ENCODE results near the gene DPY19L3.
"Not testable (repeated sequence)": the region's sequence is repeated elsewhere in the genome, so short reads cannot be mapped to it uniquely, and the experiment has no call there.

DNA sequence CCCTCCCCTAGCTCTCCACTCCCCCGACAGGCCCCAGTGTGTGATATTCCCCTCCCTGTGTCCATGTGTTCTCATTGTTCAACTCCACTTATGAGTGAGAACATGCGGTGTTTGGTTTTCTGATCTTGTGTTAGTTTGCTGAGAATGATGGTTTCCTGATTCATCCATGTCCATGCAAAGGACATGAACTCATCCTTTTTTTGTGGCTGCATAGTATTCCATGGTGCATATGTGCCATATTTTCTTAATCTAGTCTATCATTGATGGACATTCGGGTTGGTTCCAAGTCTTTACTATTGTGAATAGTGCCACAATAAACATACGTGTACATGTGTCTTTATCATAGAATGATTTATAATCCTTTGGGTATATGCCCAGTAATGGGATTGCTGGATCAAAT lies 106.9 kb downstream of the DPY19L3 start:
- TF ChIP-seq, protein P1, sequence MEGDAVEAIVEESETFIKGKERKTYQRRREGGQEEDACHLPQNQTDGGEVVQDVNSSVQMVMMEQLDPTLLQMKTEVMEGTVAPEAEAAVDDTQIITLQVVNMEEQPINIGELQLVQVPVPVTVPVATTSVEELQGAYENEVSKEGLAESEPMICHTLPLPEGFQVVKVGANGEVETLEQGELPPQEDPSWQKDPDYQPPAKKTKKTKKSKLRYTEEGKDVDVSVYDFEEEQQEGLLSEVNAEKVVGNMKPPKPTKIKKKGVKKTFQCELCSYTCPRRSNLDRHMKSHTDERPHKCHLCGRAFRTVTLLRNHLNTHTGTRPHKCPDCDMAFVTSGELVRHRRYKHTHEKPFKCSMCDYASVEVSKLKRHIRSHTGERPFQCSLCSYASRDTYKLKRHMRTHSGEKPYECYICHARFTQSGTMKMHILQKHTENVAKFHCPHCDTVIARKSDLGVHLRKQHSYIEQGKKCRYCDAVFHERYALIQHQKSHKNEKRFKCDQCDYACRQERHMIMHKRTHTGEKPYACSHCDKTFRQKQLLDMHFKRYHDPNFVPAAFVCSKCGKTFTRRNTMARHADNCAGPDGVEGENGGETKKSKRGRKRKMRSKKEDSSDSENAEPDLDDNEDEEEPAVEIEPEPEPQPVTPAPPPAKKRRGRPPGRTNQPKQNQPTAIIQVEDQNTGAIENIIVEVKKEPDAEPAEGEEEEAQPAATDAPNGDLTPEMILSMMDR (IDR thresholded peaks at IDR 0.05), result not testable (repeated sequence)
- not testable (repeated sequence) for TF ChIP-seq POLR2A, POLR2AphosphoS5 (IDR thresholded peaks at IDR 0.05)
